Mesenteric fat pad (tissue), 1 donor: ENCODE measurements around the gene MRGPRX2. TPM values are rescaled to one million over a fixed set of nuclear protein-coding genes. Genes with fewer than 3 reads are reported as not detected.

Experiments used
- DNase-seq: peaks from one replicate; pipeline ENCODE4 v3.0.0-alpha.2; 2020; ENCODE audit warnings: low spot score
- long read RNA-seq: library from polyadenylated mRNA; unstranded; transcript quantifications from one replicate; pipeline ENCODE4 v2.0.0, GENCODE V29; 2020
- total RNA-seq: library from RNA; stranded (reverse); fragmentation: NEBNext Ultra II Directional; extraction: Animal tissue kit (Norgen Biotek cat#: 25700); gene quantifications from one replicate; pipeline ENCODE4 v1.2.1, GENCODE V29; 2021
- donor health status: DM: yes; HTN: yes; CAD: no.

Gene MRGPRX2
- total RNA-seq: 0.22 TPM
- long read RNA-seq: 0 reads

- DNase-seq: no peak
Measured at GRCh38 chr11:19060629-19061028, at the start of gene MRGPRX2. Gene MRGPRX2, minus strand, starts transcription at chr11:19060717. Its CDS starts 4,315 bp downstream, at chr11:19056402.

GRCh38 chr11:19110295-19110694 is 49.8 kb upstream of the MRGPRX2 start:
- no peak for DNase-seq

GRCh38 chr11:19107125-19107524 is 46.6 kb upstream of the MRGPRX2 start:
- no peak for DNase-seq

- no peak for DNase-seq
Measured at GRCh38 chr11:19105011-19105410, 44.5 kb upstream of the MRGPRX2 start.

- DNase-seq: no peak
Measured at GRCh38 chr11:19102521-19102900, 42.0 kb upstream of the MRGPRX2 start.

- DNase-seq: no peak
Measured at GRCh38 chr11:19101796-19102520, 41.4 kb upstream of the MRGPRX2 start.

- DNase-seq: no peak
Measured at GRCh38 chr11:19100885-19101284, 40.4 kb upstream of the MRGPRX2 start.

GRCh38 chr11:19099093-19099492 is 38.6 kb upstream of the MRGPRX2 start:
- DNase-seq: no peak

- DNase-seq: no peak
Measured at GRCh38 chr11:19094859-19095258, 34.3 kb upstream of the MRGPRX2 start.

- DNase-seq: no peak
Measured at GRCh38 chr11:19093976-19094375, 33.5 kb upstream of the MRGPRX2 start.

GRCh38 chr11:19092850-19093249 is 32.3 kb upstream of the MRGPRX2 start:
- no peak for DNase-seq

GRCh38 chr11:19092342-19092741 is 31.8 kb upstream of the MRGPRX2 start:
- no peak for DNase-seq

GRCh38 chr11:19091366-19091765 is 30.8 kb upstream of the MRGPRX2 start:
- no peak for DNase-seq

- no peak for DNase-seq
Measured at GRCh38 chr11:19089421-19089820, 28.9 kb upstream of the MRGPRX2 start.

- no peak for DNase-seq
Measured at GRCh38 chr11:19088791-19089190, 28.3 kb upstream of the MRGPRX2 start.

- no peak for DNase-seq
Measured at GRCh38 chr11:19087658-19088057, 27.1 kb upstream of the MRGPRX2 start.

GRCh38 chr11:19084661-19085315 is 24.3 kb upstream of the MRGPRX2 start:
- DNase-seq: no peak

- DNase-seq: no peak
Measured at GRCh38 chr11:19083166-19083565, 22.6 kb upstream of the MRGPRX2 start.

- DNase-seq: no peak
Measured at GRCh38 chr11:19080579-19080993, 20.1 kb upstream of the MRGPRX2 start.

- DNase-seq: no peak
Measured at GRCh38 chr11:19079643-19080440, 19.3 kb upstream of the MRGPRX2 start.

GRCh38 chr11:19077965-19078364 is 17.4 kb upstream of the MRGPRX2 start:
- DNase-seq: no peak
